Measurements from ENCODE around the gene AP4M1.

AP4M1 gene

DNA sequence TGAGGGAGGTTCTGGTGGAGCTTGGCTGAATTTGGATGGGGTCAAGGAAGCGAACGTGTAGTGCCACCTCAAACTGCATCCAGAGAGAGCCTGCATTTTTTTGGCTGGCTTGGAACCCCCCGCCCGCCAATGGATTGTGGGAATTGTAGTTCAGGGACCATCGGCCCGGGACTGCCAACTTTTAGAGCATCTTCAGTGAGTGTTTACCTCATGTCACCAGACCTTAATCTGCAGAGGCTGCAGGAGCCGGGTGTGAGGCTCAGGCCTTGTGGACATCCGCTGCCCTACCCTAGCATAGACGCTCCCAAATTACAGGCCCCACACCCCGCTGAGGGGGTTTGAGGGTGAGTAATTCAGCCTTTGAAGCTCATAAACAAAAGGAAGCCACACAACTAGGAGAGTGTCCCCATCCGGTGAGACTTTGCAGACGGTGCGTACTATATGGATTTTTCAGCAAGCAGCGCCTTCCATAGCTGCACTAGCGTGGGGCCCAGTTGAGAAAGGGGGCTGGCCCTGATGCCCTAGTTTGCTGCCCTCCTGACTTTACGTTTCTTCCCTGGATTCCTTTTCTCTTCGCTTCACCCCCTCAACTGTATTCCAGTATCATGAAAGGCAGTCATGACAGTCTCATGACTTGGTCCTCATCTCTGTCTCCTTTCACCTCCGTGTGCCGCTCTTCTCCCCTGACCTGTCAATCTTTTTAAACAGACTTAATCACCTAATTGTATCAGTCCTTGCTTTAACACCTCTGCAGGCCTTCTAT lies 18.7 kb downstream of the AP4M1 start:
- Histone ChIP-seq H3K9ac (ENCODE audit: low read length) (peak overlapping the region; percentile 79), H3K27ac (ENCODE audit: low read depth, low read length) (peak overlapping the region; percentile 69), H3F3A (ENCODE audit: insufficient read depth) (peaks cover 20% of the 10 kb centered on the region), H3K27me3 (ENCODE audit: low read length) (no peaks in the 10 kb centered on the region), H3K4me3 (ENCODE audit: insufficient read depth, low read length, poor library complexity, severe bottlenecking) (peak overlapping the region; percentile 98), H3K79me2 (ENCODE audit: insufficient read depth, low read length) (peaks cover 12% of the 10 kb centered on the region), H3K9me3 (ENCODE audit: insufficient read depth, low read length) (no peaks in the 10 kb centered on the region), H4K20me1 (ENCODE audit: low read depth, low read length) (no peaks in the 10 kb centered on the region), H3K4me2 (ENCODE audit: low read depth, low read length, poor library complexity, severe bottlenecking) (peak overlapping the region; percentile 73), H3K9me2 (replicated peaks; ENCODE audit: insufficient read depth, low read length) (no peaks in the 10 kb centered on the region), H3K36me3 (ENCODE audit: low read length) (no peaks in the 10 kb centered on the region), H2AFZ (ENCODE audit: low read depth, low read length, severe bottlenecking) (peak overlapping the region; percentile 52)
- TF ChIP-seq, protein P1, sequence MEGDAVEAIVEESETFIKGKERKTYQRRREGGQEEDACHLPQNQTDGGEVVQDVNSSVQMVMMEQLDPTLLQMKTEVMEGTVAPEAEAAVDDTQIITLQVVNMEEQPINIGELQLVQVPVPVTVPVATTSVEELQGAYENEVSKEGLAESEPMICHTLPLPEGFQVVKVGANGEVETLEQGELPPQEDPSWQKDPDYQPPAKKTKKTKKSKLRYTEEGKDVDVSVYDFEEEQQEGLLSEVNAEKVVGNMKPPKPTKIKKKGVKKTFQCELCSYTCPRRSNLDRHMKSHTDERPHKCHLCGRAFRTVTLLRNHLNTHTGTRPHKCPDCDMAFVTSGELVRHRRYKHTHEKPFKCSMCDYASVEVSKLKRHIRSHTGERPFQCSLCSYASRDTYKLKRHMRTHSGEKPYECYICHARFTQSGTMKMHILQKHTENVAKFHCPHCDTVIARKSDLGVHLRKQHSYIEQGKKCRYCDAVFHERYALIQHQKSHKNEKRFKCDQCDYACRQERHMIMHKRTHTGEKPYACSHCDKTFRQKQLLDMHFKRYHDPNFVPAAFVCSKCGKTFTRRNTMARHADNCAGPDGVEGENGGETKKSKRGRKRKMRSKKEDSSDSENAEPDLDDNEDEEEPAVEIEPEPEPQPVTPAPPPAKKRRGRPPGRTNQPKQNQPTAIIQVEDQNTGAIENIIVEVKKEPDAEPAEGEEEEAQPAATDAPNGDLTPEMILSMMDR (IDR thresholded peaks at IDR 0.05; ENCODE audit: insufficient read depth, low read length, poor library complexity, severe bottlenecking): no peak

DNA sequence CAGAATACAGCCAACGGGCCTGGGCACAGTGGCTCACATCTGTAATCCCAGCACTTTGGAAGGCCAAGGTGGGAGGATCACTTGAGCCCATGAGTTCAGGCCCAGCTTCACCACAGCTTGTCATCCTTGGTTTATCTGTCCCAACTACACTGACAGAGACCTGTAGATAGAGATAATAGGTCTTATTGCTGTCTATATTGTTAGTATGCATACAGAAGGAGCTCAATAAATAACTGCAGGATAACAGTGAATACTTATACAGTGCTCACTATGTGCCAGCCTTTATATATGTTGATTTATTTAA lies 19.2 kb downstream of the AP4M1 start:
- peak overlapping the region; percentile 79 for H3K9ac ChIP-seq (ENCODE audit: low read length)
- H3K79me2 ChIP-seq (ENCODE audit: insufficient read depth, low read length): peaks cover 17% of the 10 kb centered on the region

DNA sequence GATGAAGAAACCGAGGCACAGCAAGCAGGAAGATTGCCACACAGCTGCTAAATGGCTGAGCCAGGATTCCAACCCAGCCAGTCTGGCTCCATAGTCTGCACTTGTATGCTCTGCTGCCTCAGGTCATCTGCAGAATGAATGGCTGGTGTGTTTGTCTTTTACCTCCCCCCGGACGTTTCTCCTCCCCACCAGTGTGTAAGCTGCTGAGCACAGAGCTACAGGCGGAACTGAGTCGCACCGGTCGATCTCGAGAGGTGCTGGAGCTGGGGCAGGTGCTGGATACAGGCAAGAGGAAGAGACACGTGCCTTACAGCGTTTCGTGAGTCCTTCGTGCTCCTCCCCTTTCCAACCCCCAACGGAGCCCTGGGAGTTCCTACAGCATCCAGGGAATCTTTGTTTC lies 20.6 kb downstream of the AP4M1 start:
- H3K36me3 ChIP-seq (ENCODE audit: low read length): no peaks in the 10 kb centered on the region
- H2AFZ ChIP-seq (ENCODE audit: low read depth, low read length, severe bottlenecking): no peak overlapping the region
- peaks cover 24% of the 10 kb centered on the region for H3K79me2 ChIP-seq (ENCODE audit: insufficient read depth, low read length)
- no peaks in the 10 kb centered on the region for H3K9me3 ChIP-seq (ENCODE audit: insufficient read depth, low read length)
- H4K20me1 ChIP-seq (ENCODE audit: low read depth, low read length): no peaks in the 10 kb centered on the region
- no peak overlapping the region for H3K4me3 ChIP-seq (ENCODE audit: insufficient read depth, low read length, poor library complexity, severe bottlenecking)
- H3K27ac ChIP-seq (ENCODE audit: low read depth, low read length): no peak overlapping the region
- no peaks in the 10 kb centered on the region for H3K9me2 ChIP-seq (replicated peaks; ENCODE audit: insufficient read depth, low read length)
- peaks cover 27% of the 10 kb centered on the region for H3F3A ChIP-seq (ENCODE audit: insufficient read depth)
- no peak overlapping the region for H3K9ac ChIP-seq (ENCODE audit: low read length)
- no peaks in the 10 kb centered on the region for H3K27me3 ChIP-seq (ENCODE audit: low read length)
- TF ChIP-seq EZH2phosphoT487 (conservative IDR thresholded peaks at IDR 0.05; ENCODE audit: low read length): no peak
- H3K4me2 ChIP-seq (ENCODE audit: low read depth, low read length, poor library complexity, severe bottlenecking): no peak overlapping the region

More for the DNA sequence above, 19.2 kb downstream of the AP4M1 start:
- Histone ChIP-seq H3K27ac (ENCODE audit: low read depth, low read length) (peak overlapping the region; percentile 69), H3F3A (ENCODE audit: insufficient read depth) (peaks cover 20% of the 10 kb centered on the region), H3K9me3 (ENCODE audit: insufficient read depth, low read length) (no peaks in the 10 kb centered on the region), H3K36me3 (ENCODE audit: low read length) (no peaks in the 10 kb centered on the region), H3K4me2 (ENCODE audit: low read depth, low read length, poor library complexity, severe bottlenecking) (peak overlapping the region; percentile 73), H2AFZ (ENCODE audit: low read depth, low read length, severe bottlenecking) (no peak overlapping the region), H4K20me1 (ENCODE audit: low read depth, low read length) (no peaks in the 10 kb centered on the region), H3K27me3 (ENCODE audit: low read length) (no peaks in the 10 kb centered on the region), H3K4me3 (ENCODE audit: insufficient read depth, low read length, poor library complexity, severe bottlenecking) (peak overlapping the region; percentile 98), H3K9me2 (replicated peaks; ENCODE audit: insufficient read depth, low read length) (no peaks in the 10 kb centered on the region)
- TF ChIP-seq, protein P1 (IDR thresholded peaks at IDR 0.05; ENCODE audit: insufficient read depth, low read length, poor library complexity, severe bottlenecking): no peak
- no peak for TF ChIP-seq EZH2phosphoT487 (conservative IDR thresholded peaks at IDR 0.05; ENCODE audit: low read length)

DNA sequence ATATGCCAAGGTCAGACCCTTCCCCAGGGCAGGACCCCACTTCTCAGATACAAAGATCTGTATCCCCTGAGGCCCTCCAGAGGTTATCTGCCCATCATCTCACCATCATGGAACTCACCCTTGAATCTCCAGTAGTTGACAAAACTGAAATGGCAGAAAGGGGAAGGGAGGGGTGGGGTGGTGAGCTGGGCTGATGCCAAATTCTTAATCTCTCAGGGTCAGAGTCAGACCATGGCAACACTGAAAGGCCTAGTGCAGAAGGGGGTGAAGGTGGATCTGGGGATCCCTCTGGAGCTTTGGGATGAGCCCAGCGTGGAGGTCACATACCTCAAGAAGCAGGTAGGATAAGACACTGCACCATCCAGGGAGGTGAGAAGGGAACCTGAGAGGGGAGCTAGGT lies 21.1 kb downstream of the AP4M1 start:
- Histone ChIP-seq H3K79me2 (ENCODE audit: insufficient read depth, low read length) (peaks cover 24% of the 10 kb centered on the region), H3F3A (ENCODE audit: insufficient read depth) (peaks cover 27% of the 10 kb centered on the region)
- TF ChIP-seq EZH2phosphoT487 (conservative IDR thresholded peaks at IDR 0.05; ENCODE audit: low read length): no peak
- TF ChIP-seq, protein P1 (IDR thresholded peaks at IDR 0.05; ENCODE audit: insufficient read depth, low read length, poor library complexity, severe bottlenecking): no peak

More for the DNA sequence above, 21.1 kb downstream of the AP4M1 start:
- H3K36me3 ChIP-seq (ENCODE audit: low read length): no peaks in the 10 kb centered on the region
- no peak overlapping the region for H3K27ac ChIP-seq (ENCODE audit: low read depth, low read length)
- no peaks in the 10 kb centered on the region for H4K20me1 ChIP-seq (ENCODE audit: low read depth, low read length)
- no peak overlapping the region for H3K9ac ChIP-seq (ENCODE audit: low read length)
- no peaks in the 10 kb centered on the region for H3K9me2 ChIP-seq (replicated peaks; ENCODE audit: insufficient read depth, low read length)
- no peaks in the 10 kb centered on the region for H3K27me3 ChIP-seq (ENCODE audit: low read length)
- H3K9me3 ChIP-seq (ENCODE audit: insufficient read depth, low read length): no peaks in the 10 kb centered on the region
- no peak overlapping the region for H3K4me2 ChIP-seq (ENCODE audit: low read depth, low read length, poor library complexity, severe bottlenecking)
- H2AFZ ChIP-seq (ENCODE audit: low read depth, low read length, severe bottlenecking): no peak overlapping the region
- H3K4me3 ChIP-seq (ENCODE audit: insufficient read depth, low read length, poor library complexity, severe bottlenecking): no peak overlapping the region

Data from SU-DHL-6 (cell line).